HG03025 (cell line): ENCODE measurements around the gene TSHZ1.

ENCODE experiments used
- ATAC-seq: cut with Tn5 transposase; IDR thresholded peaks from one replicate; pipeline ENCODE4 v1.9.1; 2021; ENCODE audit warnings: mild to moderate bottlenecking, moderate library complexity; ENCODE audit not compliant: unreplicated experiment, low FRiP score

Gene TSHZ1

GRCh38 chr18:75244351-75245313 lies 34.0 kb downstream of the TSHZ1 start:
- no peak for ATAC-seq

- ATAC-seq, result no peak
Observed at GRCh38 chr18:75246721-75247610, 36.4 kb downstream of the TSHZ1 start.

- no peak for ATAC-seq
Observed at GRCh38 chr18:75247611-75248421, 37.2 kb downstream of the TSHZ1 start.

DNA sequence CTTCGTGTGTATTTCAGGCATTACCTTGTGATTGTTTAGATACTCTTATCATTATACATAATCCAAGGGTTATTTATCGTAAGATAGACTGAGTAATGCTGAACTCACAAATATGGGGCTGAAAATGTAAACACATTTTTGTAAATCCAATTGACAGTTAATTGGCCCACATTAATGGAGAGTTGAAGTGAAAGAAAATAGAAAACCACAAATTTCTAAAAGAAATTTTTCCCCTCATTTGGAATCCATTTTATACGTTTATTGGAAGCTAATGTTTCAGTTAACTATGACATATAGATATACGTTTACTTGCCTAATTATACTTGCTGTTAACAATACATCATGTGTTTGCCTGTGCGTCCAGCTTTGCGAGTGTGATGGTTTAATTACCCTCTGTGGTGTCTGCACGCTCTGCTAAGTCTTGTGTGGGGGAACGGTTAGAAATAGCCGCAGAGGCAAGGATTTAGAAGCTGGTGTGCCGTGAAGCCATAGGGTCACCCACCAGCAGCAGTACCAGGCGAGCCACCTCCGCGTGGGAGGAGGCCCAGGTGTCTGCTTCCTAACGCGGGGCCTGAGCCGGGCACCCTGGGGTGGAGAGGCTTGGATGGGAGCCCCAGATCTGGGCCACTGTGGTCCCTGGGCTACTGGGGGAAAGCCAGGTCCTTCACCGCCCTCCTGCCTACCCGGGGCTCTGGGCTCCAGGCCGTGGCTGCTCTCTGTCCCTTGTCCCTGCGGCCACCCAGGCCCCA lies 38.0 kb downstream of the TSHZ1 start:
- no peak for ATAC-seq

- ATAC-seq, result no peak
Observed at GRCh38 chr18:75249175-75249518, 38.5 kb downstream of the TSHZ1 start.

GRCh38 chr18:75249672-75250470 lies 39.3 kb downstream of the TSHZ1 start:
- no peak for ATAC-seq

DNA sequence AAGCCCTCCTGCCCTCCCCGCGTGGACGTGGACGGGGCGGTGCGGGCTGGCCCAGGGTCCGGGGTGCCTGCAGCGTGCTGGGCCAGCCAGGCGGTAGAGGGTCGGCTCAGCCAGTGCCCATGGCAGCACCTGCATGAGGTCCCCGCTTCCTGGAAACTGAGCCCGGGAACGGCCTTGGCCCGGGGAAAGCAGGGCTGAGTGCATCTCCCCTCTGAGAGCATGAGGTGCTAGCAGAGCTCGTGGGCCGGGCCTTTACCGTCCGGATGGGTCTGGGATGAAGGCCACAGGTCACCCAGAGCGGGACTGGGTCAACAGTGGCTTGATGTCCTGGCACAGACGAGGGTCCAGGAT lies 39.8 kb downstream of the TSHZ1 start:
- ATAC-seq, result no peak

DNA sequence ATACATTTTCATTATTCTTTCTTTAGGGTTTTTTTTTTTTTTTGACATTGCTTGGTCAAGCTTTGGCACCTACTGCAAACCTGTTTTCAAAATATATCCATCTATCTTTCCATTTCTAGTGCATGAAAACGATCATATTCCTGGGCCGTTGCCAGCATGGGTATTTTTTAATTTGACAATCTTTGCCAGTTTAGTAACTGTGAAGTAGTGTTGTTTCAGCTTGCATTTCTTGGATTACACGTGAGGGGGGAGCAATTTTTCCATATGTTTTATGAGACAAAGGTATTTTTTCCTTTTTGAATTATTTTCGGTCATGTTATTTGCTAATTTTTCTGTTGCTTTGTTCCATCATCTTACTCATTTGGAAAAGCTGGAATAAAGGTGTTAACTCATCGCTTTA lies 40.9 kb downstream of the TSHZ1 start:
- no peak for ATAC-seq

GRCh38 chr18:75252136-75252535 lies 41.5 kb downstream of the TSHZ1 start:
- ATAC-seq, result no peak

- no peak for ATAC-seq
Observed at GRCh38 chr18:75253043-75253442, 42.4 kb downstream of the TSHZ1 start.

DNA sequence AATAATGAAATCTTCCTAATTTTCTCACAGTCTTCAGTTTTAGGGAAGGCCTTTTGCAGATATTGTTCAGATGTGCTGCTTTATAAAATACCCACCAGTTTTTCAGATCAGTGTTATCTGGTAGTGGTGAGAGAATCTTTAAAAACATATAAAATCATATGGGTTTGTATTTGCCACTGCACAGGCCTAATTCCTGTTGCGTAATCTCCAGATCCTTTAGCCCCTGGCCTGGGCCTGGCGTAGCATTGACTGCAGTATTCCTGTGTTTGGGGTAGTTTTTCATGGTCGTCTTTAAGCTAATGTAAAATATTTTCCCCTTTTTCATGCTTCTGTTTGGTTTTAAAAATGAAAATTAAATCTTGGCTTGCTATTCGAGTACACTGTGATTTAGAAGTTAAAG lies 43.2 kb downstream of the TSHZ1 start:
- no peak for ATAC-seq

DNA sequence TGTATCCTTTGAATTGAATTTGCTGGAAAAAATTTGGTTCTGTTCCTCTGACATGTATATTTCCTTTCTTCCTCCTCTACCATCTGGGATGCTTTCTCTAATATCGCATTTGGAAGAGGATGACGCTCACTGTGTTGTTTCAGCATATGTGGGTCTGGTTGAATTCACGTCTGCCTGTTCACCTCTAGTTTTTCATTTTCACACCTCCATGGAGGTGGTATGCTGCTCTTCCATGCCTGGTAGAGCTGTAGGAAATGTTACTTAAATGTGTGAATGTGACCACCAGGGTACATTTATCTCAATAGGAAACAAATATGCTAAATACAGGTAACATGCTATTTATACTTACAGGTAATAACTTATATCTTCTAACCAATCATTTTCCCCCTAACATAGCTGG lies 44.5 kb downstream of the TSHZ1 start:
- no peak for ATAC-seq

DNA sequence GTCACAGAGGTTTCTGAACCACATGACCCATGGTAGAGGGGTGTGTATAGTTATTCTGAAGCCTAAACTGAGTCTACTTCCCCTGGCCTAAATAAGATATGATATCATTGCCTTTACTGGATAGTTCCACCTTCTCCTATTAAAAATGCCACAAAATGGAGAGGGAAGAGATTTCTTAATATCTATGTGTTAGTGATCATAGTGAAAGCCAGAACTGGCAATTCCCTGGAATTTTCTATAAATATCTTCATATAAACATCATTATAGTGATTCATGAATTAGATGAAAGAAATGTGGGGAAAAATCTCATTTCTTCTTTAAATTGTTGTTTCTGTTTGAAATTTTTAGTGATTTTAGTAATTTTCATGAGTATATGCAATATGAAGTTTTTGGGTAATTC lies 45.8 kb downstream of the TSHZ1 start:
- ATAC-seq, result no peak

GRCh38 chr18:75257605-75258004 lies 47.0 kb downstream of the TSHZ1 start:
- no peak for ATAC-seq

- ATAC-seq, result peak; percentile 94
Observed at GRCh38 chr18:75261430-75262223, 51.0 kb downstream of the TSHZ1 start.

- no peak for ATAC-seq
Observed at GRCh38 chr18:75262511-75262910, 51.9 kb downstream of the TSHZ1 start.

GRCh38 chr18:75264195-75264594 lies 53.6 kb downstream of the TSHZ1 start:
- no peak for ATAC-seq

- ATAC-seq, result no peak
Observed at GRCh38 chr18:75264926-75265597, 54.5 kb downstream of the TSHZ1 start.
